GM21381 (cell line): ENCODE results near the gene PRAME.
"Not testable (repeated sequence)": the region's sequence is repeated elsewhere in the genome, so short reads cannot be mapped to it uniquely, and the experiment has no call there.

Experiments used
- ATAC-seq: cut with Tn5 transposase; IDR thresholded peaks from one replicate; pipeline ENCODE4 v1.9.1; 2021; ENCODE audit warnings: mild to moderate bottlenecking, moderate library complexity; ENCODE audit not compliant: unreplicated experiment

PRAME gene

DNA sequence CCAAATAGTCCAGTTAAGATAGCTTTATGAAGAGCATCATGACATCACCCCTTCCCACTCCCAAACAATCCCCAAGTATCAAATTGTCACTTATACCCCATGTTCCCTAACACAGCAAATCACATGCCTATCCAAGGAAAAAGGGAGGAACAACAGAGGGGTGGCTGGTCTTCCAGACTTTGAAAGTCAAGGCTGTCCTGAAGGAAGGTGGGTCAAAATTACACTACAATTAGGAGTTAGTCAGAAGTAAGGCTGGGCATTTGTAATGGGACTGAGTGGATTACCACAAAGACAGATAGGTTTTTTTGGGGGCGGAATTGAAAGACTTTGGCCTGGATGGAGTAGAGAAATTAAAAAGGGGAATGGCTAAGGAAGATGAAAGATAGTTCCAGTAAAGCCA, 5.9 kb downstream of the PRAME start:
- no peak for ATAC-seq

DNA sequence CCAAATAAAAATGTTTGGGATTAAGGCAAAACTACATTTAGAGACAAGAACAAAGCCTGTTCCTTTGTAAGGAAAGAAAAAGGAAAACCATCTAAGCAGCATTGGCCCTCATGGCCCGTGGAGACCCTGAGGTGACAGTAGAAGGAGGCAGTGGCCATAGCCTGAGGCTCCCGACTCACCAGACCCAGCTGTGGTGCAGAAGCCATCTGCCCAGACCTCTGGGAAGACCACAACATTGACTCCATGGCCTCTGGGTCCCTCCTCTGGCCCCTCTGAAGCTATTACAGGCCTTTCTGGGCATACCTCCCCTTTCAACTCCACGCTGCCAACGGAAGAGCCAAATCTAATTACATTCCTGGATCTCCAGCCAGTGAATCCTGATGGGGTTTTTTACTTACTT, 6.4 kb downstream of the PRAME start:
- no peak for ATAC-seq

DNA sequence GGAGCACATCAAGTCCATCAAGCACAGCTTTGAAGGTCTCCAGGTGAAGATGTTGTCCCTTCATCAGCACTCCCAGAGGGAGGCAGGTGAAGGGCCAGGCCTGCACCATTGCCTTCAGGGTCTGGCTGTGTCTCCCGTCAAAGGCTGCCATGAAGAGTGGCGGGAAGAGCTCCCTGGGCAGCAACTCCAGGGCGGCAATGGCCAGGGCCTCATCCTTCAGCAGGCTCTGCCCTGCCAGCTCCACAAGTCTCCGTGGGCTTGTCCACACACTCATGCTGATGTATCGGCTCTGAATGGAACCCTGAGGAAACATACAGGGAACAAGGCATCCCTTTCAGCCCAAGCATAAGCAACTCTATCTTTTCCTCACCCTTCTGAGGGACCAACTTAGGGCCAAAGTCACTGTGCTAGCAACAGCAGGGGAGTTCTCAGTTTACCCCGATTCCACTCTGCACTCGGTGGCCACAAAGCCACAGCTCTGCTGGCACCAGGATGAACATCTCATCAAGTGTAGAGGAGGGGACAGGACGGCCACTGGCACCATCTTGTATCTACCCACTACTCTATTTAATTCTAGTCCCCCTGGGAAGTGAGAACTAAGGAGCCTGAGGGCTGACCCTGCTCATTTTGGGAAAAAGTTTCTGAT, 8.2 kb downstream of the PRAME start:
- no peak for ATAC-seq

DNA sequence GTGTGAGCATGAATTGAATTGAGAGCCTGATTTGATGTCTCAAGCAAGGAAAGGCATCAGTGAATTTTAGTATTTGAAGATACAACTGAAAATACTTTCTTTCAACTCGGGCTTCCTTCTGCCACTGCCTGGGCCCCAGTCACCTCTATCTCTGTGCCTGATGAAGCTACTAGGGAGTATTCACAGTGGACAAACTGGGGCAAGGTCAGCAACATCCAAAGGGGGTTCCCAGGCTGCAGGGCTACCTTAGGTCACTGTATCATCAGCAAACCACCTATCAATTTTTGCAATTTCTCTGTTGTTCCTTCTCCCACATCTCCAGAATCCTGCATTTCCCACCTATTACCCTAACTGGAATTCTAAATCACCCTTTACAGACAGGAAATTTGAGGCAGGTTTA, 10.2 kb downstream of the PRAME start:
- ATAC-seq = no peak

DNA sequence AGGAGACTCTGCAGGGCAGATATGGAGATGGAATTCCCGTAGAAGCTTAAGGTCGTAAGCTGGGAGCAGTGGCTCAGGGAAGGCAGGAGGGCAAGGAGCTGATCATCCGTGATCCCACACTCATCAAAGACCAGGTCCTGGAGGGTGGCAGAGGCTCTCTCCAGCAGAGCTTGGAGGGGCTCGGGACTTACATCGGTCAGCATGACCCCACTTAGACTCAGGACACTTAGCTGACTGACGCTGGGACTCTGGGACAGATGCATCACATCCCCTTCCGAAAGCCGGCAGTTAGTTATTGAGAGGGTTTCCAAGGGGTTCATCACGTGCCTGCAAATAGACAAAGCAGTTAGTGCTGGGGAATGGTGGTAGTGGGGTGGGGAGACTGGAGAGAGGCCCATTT, 10.7 kb downstream of the PRAME start:
- ATAC-seq = no peak

DNA sequence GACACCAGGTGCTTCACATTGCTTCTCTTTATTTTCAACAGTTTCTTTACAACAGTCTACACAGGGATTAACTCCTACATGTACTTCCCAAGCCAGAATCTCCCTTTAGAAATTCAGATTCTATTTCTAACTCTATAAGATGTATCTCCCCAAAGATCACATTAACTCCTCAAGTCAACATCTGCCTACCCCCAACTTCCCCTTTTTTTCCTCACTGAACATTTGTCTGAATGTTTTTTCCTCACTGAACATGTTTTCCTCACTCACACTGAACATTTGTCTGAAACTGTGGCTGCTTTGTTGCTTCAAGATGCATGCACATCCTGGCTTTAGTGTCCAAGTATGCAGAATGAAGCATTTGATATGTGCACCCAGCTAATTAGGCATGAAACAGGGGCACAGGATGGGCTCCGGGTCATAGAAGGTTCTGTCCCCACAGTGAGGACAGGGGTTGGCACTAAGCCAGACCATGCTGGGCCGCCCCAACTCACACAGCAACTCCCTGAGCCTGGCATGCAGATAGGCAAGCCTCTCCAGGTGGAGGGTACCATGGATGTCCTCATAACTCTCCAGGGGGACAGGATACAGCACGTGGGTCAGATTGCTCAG, 11.3 kb downstream of the PRAME start:
- ATAC-seq = no peak

DNA sequence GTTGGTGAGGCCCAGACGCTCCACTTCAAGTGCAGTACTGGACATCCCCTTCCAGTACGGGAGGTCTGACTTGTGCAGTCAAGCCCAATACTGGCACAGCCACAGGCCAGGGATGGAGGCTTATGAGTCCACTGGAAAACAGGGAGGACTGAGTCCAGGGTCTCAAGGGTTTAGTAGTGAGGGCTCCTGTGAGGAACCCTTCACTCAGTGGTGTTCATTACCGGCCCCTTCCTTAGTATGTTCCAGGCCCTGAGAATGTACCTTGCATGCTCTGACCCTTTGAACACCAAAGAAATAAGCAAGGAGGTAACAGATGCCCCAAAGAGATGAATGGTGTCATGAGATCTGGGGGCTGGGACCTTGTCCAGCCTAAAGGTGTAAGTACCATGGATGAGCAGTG, 11.8 kb downstream of the PRAME start:
- no peak for ATAC-seq

DNA sequence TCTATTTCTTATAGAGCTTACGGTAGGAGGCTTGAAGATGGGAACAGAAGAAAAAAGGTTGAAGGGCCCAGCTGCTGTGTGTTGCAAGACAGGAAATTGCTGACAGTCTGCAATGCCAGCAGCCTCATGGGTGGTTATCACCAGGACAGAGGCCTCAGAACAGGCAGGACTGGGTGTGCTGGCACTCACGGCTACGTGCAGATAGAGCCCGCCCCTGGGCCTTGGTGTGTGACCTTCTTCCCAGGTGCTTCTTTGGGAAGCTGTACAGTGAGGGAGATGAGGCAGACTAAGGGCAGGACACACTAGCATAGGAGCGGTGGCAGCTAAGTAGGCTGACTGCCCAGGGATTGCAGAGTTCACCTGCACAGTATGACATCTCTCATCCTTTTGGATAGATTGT, 12.6 kb downstream of the PRAME start:
- ATAC-seq = no peak

DNA sequence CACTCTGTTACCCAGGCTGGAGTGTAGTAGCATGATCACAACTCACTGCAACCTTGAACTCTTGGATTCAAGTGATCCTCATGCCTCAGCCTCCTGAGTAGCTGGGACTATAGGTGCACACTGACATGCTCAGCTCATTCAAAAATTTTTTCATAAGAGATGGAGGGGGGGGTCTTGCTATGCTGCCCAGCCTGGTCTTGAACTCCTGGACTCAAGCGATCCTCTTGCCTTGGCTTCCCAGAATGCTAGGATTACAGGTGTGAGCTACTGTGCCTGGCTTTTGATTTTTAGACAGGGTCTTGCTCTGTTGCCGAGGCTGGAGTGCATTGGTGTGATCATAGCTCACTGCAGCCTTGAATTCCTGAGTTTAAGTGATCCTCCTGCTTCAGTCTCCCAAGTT, 14.0 kb downstream of the PRAME start:
- no peak for ATAC-seq

DNA sequence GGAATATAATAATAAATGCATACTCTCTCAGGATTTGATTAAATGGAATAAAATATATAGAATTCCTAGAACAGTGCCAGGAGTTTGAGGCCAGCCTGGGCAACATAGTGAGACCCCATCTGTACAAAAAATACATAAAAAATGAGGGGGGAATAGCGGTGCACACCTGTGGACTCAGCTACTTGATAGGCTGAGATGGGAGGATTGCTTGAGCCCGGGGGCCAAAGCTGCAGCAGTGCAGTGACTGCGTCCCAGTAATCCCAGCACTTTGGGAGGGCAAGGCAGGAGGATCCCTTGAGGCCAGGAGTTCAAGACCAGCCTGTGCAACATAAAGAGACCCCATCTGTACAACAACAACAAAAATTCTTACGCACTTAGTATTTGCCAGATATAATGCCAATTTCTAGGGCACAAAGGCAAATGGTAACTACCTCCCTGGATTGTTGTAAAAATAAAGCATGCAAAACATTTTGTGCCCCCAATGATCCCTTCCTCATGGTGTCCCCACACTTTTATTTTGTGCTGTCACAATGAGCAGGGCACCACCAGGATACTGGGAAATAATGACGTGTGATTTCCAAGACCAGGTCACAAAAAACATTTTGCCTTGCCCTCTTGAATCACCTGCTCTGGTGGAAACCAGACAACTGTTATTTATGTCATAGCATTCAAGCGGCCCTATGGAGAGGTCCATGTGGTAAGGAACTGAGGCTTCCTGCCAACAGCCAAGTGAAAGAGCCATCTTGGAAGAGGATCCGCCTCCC, 20.7 kb downstream of the PRAME start:
- ATAC-seq = no peak

DNA sequence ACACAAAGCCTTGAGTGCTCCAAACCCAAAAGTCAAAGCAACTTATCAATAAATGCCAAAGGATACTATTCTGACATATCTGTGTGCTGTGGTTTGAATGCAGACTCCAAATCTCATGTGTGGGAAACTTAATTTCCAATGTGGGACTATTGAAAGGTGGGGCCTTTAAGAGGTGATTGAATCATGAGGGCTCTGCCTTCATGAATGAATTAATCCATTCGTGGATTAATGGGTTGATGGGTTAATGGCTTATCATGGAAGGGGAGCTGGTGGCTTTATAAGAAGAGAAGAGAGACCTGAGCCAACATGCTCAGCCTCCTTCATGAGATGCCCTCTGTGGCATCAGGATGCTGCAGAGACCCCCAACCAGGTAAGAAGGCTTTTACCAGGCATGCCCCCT, 22.1 kb downstream of the PRAME start:
- no peak for ATAC-seq

DNA sequence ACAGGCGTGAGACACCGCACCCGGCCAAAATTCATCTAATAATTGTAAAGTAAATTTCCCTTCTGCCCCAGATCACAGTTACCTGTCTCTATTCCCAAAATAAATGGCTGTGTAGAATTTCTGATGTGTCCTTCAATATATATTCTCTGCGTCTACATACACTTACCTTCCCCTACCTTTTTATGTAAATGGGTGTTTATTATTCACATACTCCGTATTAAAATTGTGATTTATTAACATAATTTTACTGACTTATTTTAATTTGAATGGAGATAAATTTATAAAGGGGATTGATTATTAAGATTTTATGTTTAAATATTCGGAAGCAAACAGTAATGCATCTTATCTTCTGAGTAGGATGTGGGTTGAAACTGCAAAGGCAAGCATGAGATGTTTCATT, 22.6 kb downstream of the PRAME start:
- no peak for ATAC-seq

DNA sequence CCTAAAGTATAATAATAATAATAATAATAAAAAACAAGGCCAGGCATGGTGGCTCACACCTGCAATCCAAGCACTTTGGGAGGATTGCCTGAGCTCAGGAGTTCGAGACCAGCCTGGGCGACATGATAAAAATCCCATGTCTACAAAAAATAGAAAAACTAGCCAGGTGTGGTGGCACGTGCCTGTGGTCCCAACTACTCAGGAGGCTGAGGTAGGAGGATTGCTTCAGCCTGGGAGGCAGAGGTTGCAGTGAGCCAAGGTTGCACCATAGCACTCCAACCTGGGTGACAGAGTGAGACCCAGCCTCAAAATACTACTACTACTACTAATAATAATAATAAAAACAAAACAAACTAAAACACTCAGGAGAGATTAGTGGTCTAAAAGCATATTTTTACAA, 23.4 kb downstream of the PRAME start:
- no peak for ATAC-seq

DNA sequence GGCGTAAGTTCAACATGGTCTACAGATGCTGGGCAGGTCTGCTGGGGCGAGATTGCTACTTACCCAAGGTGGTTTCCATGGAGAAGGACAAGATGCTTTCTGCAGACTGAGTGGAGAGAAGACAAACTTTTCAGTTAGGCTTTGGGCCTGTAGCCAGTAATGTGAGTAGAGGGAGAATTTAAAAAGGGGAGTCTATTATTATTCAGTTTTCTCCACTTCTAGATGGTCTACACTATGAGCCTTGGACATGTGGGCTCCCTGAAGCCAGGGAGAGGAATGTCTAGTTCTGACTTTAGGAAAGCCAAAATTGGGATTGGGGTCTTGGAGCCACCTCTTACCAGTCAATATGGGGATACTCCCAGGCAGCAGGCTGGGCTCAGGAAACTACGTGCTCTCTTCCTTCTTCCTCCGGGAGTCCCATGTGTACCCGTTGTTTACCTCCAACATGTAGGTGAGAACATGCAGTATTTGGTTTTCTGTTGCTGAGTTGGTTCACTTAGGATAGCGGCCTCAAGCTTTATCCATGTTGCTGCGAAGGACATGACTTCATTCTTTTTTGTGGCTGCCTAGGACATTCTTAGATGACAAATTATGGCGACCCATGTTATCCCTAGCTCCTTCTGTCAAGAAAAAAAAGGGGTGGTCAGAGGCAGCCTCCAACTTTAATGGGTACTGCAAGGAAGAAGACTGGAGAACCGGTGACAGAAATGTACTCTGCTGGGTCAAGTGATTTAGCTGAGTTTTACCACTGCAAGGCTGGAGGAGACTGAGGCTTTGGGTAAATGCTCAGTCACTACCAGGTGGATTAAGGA, 24.3 kb downstream of the PRAME start:
- ATAC-seq = no peak

DNA sequence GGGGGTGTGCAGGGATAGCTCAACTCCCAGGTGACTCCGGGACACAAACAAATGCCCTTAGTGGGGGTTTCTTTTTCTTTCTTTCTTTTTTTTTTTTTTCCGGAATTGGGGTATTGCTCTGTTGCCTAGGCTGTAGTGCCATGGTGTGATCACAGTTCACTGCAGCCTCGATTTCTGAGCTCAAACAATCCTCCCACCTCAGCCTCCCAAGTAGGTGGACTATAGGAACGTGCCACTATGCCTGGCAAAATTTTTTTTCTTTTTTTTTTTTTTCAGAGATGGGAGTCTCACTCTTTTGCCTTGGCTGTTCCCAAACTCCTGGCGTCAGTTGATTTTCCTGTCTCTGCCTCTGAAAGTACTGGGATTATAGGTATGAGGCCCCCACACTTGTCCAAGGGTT, 25.2 kb downstream of the PRAME start:
- ATAC-seq = no peak

DNA sequence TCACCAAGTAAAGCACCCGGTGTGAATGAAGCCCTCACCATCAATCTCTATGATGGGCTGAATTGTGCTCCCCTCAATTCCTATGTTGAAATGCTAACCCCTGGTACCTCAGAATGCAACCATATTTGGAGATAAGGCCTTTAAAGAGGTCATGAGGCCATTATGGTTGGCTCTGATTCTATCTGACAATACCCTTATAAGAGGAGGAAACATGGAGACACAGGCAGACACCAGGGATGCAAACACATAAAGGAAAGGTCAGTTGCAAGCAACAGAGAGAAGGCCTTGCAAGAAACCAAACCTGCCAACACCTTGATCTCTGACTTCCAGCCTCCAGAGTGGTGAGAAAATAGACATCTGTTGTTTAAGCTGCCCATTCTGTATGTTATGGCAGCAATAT, 25.6 kb downstream of the PRAME start:
- no peak for ATAC-seq

DNA sequence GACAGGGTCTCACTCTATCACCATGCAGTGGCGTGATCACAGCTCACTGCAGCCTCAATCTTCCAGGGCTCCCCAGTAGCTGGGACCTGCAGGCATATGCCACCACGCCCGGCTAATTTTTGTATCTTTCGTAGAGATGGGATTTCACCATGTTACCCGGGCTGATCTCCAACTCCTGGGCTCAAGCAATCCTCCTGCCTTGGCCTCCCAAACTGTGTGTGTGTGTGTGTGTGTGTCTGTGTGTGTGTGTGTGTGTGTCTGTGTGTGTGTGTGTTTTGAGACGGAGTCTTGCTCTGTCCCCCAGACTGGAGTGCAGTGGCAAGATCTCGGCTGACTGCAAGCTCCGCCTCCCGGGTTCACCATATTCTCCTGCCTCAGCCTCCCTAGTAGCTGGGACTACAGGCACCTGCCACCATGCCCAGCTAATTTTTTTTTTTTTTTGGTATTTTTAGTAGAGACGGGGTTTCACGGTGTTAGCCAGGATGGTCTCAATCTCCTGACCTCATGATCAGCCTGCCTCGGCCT, 26.5 kb downstream of the PRAME start:
- ATAC-seq = not testable (repeated sequence)

DNA sequence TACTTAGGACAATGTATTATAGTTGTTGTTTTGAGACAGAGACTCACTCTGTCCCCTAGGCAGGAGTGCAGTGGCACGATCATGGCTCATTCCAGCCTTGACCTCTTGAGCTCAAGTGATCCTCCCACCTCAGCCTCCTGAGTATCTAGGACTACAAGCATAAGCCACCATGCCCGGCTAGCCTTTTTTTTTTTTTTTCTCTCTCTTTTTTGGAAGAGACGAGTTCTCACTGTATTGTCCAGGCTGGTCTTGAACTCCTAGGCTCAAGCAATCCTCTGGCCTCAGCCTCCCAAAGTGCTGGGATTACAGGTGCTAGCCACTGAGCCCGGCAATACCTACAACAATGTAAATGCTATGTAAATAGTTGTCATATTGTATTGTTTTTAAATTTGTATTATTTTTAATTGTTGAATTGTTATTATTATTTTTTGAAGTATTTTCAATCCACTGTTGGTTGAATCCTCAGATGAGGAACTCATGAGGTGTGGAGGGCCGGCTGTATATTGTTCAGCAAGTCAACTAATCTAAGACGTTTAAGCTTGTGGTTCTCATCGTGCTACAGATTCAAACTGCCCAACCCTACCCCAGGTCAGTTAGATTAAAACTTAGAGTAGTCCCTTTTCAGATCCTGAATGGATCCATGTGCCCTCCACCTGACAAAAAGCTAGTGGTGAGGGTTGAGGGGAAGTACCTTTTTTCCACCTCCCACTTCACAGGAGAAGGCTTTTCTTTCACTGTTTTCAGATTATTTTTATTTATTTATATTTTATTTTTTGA, 27.1 kb downstream of the PRAME start:
- no peak for ATAC-seq

DNA sequence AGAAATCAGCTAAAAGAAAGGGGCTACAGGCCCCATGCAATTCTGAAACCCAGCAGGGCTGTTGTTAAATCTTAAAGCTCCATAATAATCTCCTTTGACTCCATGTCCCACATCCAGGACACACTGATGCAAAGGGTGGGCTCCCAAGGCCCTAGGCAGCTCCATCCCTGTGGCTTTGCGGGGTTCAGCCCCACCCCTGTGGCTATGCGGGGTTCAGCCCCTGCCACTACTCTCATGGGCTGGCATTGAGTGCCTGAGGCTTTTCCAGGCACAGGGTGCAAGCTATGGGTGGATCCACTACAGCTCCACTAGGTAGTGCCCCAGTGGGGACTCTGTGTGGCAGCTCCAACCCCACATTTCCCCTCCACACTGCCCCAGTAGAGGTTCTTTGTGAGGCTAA, 30.3 kb downstream of the PRAME start:
- ATAC-seq = no peak

DNA sequence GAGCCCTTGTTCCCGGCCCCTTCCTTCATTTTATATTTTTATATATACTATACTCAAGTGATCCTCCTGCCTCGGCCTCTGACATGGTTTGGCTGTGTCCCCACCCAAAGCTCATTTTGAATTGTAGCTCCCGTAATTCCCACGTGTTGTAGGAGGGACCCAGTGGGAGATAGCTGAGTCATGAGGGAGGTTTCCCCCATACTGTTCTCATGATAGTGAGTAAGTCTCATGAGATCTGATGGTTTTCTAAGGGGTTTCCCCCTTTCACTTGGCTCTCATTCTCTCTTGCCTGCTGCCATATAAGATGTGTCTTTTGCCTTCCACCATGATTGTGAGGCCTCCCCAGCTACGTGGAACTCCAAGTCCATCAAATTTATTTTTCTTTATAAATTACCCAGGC, 31.8 kb downstream of the PRAME start:
- no peak for ATAC-seq
